Loucy (cell line): Measurements from ENCODE around the gene CYSLTR2.

ENCODE experiments used
- CTCF ChIP-seq: fragments of 200-600 bp; sonication (generic); conservative IDR thresholded peaks from 2 replicates; pipeline ENCODE4 v1.5.1; 2014; ENCODE audit warnings: mild to moderate bottlenecking, antibody characterized with exemption, low read length
- EZH2phosphoT487 ChIP-seq: fragments of 200-600 bp; IDR thresholded peaks from 2 replicates; pipeline ENCODE4 v1.6.1; 2018; ENCODE audit warnings: antibody characterized with exemption, mild to moderate bottlenecking, moderate library complexity, borderline replicate concordance

- TF ChIP-seq CTCF: no peak
- TF ChIP-seq EZH2phosphoT487: no peak
Observed at GRCh38 chr13:48626726-48627451, 26.8 kb upstream of the CYSLTR2 start.
